HepG2 (cell line): Measurements from ENCODE around the gene AKNA. TPM values are rescaled to one million over a fixed set of nuclear protein-coding genes. Genes with fewer than 3 reads are reported as not detected.
A peak's percentile ranks its signal among the peaks of the same experiment; 100 is the strongest.

Experiments
- AGO2 ChIP-seq: fragments of 200-400 bp; formaldehyde crosslinking; optimal IDR thresholded peaks from 2 replicates; pipeline ENCODE3; 2017; ENCODE audit warnings: mild to moderate bottlenecking, low read depth, low read length, moderate library complexity
- CENPT ChIP-seq: sonication (generic); formaldehyde crosslinking; IDR thresholded peaks from 2 replicates; pipeline ENCODE4 v1.8.0; 2022; ENCODE audit warnings: low read depth, mild to moderate bottlenecking, moderate library complexity, missing genetic modification reagents
- EP300 ChIP-seq, 3 experiments: sonication (generic) in 1 of 3; formaldehyde crosslinking in 1 of 3; IDR thresholded peaks; 2 replicates each; pipeline versions ENCODE4 v1.5.1 to v1.6.1; 2011 to 2020; ENCODE audit warnings: low read depth in 2 of 3, low read length in 2 of 3, borderline replicate concordance in 1 of 3, improper control_type of control experiment in 1 of 3, mild to moderate bottlenecking in 1 of 3, missing genetic modification reagents in 1 of 3, moderate library complexity in 1 of 3
- ERF ChIP-seq: IDR thresholded peaks from 2 replicates; pipeline ENCODE4 v1.6.1; 2018; ENCODE audit warnings: missing biosample characterization, missing genetic modification reagents
- GFI1 ChIP-seq: sonication (generic); formaldehyde crosslinking; IDR thresholded peaks from 2 replicates; pipeline ENCODE4 v1.5.0; 2020; ENCODE audit warnings: missing genetic modification reagents, mild to moderate bottlenecking, borderline replicate concordance
- MAFK ChIP-seq, 2 experiments: IDR thresholded peaks in 1 of 2; conservative IDR thresholded peaks in 1 of 2; 2 replicates each; pipeline ENCODE4 v1.6.1; 2011; ENCODE audit warnings: improper control_type of control experiment in 2 of 2, low read length in 2 of 2
- PAXIP1 ChIP-seq: sonication (generic); formaldehyde crosslinking; conservative IDR thresholded peaks from 2 replicates; pipeline ENCODE4 v1.4.0; 2020; ENCODE audit warnings: mild to moderate bottlenecking, missing genetic modification reagents, moderate library complexity
- PCBP1 ChIP-seq: fragments of 200-400 bp; formaldehyde crosslinking; IDR thresholded peaks from 2 replicates; pipeline ENCODE4 v1.6.1; 2017; ENCODE audit warnings: mild to moderate bottlenecking, low read depth, low read length, borderline replicate concordance
- PTBP1 ChIP-seq: fragments of 200-400 bp; formaldehyde crosslinking; IDR thresholded peaks from 2 replicates; pipeline ENCODE4 v1.6.1; 2018; ENCODE audit warnings: low read length, low read depth; ENCODE audit not compliant: poor library complexity, severe bottlenecking
- USF2 ChIP-seq, 2 experiments: sonication (generic) in 1 of 2; formaldehyde crosslinking in 1 of 2; IDR thresholded peaks; 2 replicates each; pipeline versions ENCODE4 v1.5.1 to v1.6.1; 2011 to 2020; ENCODE audit warnings: borderline replicate concordance in 1 of 2, low read depth in 1 of 2, low read length in 1 of 2, mild to moderate bottlenecking in 1 of 2, missing genetic modification reagents in 1 of 2, moderate library complexity in 1 of 2
- ZNF83 ChIP-seq: sonication (generic); formaldehyde crosslinking; IDR thresholded peaks from 2 replicates; pipeline ENCODE4 v1.4.0; 2020; ENCODE audit warnings: missing genetic modification reagents, mild to moderate bottlenecking, borderline replicate concordance
- ZNF883 ChIP-seq: sonication (generic); formaldehyde crosslinking; IDR thresholded peaks from 2 replicates; pipeline ENCODE4 v1.5.1; 2020; ENCODE audit warnings: mild to moderate bottlenecking, missing genetic modification reagents; ENCODE audit errors: not compliant biosample characterization
- polyA plus RNA-seq, 8 experiments: library from polyadenylated mRNA; depleted of rRNA in 3 of 8; stranded (reverse) in 7 of 8; unstranded in 1 of 8; fragments of >200 nt; fragmentation: Illumina TruSeq in 4 of 8; extraction: Trizol in 4 of 8; gene quantifications; 2 replicates each; pipeline versions ENCODE4 v1.2.1 to v1.2.3, GENCODE V29; 2011 to 2016; ENCODE audit warnings: low read depth in 4 of 8, missing spikeins in 1 of 8, mixed read lengths in 1 of 8; ENCODE audit not compliant: insufficient read depth in 1 of 8
- total RNA-seq, 5 experiments: library from RNA; depleted of rRNA; stranded (reverse); fragments of >200 nt; fragmentation: Illumina TruSeq; extraction: Trizol; gene quantifications; 2 replicates each; pipeline ENCODE4 v1.2.3, GENCODE V29; 2016; ENCODE audit warnings: low read depth in 1 of 5
- TF ChIP-seq, protein P1 (sequence below): sonication (generic); formaldehyde crosslinking; IDR thresholded peaks from 2 replicates; pipeline ENCODE4 v1.9.0; 2021; ENCODE audit warnings: missing genetic modification reagents, borderline replicate concordance
- TF ChIP-seq, protein P2 (sequence below): sonication (generic); formaldehyde crosslinking; IDR thresholded peaks from 2 replicates; pipeline ENCODE4 v1.8.1; 2023; ENCODE audit warnings: missing genetic modification reagents, mild to moderate bottlenecking, borderline replicate concordance
- TF ChIP-seq, protein P3 (sequence below): sonication (generic); formaldehyde crosslinking; IDR thresholded peaks from 2 replicates; pipeline ENCODE4 v1.4.0; 2020; ENCODE audit warnings: mild to moderate bottlenecking, missing genetic modification reagents
- TF ChIP-seq, protein P4 (sequence below): sonication (generic); formaldehyde crosslinking; IDR thresholded peaks from 2 replicates; pipeline ENCODE4 v1.8.1; 2023; ENCODE audit warnings: mild to moderate bottlenecking, missing genetic modification reagents

AKNA gene
- total and polyA plus RNA-seq, 2 of the 13 experiments (the other 11 are each of a cell fraction or from before 2014, with no cell fraction given) = 3.0 to 3.1 TPM

GRCh38 chr9:114397848-114398605, 10.2 kb upstream of the AKNA start (continued):
- TF ChIP-seq, protein P1, sequence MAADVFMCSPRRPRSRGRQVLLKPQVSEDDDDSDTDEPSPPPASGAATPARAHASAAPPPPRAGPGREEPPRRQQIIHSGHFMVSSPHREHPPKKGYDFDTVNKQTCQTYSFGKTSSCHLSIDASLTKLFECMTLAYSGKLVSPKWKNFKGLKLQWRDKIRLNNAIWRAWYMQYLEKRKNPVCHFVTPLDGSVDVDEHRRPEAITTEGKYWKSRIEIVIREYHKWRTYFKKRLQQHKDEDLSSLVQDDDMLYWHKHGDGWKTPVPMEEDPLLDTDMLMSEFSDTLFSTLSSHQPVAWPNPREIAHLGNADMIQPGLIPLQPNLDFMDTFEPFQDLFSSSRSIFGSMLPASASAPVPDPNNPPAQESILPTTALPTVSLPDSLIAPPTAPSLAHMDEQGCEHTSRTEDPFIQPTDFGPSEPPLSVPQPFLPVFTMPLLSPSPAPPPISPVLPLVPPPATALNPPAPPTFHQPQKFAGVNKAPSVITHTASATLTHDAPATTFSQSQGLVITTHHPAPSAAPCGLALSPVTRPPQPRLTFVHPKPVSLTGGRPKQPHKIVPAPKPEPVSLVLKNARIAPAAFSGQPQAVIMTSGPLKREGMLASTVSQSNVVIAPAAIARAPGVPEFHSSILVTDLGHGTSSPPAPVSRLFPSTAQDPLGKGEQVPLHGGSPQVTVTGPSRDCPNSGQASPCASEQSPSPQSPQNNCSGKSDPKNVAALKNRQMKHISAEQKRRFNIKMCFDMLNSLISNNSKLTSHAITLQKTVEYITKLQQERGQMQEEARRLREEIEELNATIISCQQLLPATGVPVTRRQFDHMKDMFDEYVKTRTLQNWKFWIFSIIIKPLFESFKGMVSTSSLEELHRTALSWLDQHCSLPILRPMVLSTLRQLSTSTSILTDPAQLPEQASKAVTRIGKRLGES (CRISPR knock-in tag) = no peak
- TF ChIP-seq PAXIP1 (CRISPR knock-in tag) (peak; percentile 18; the same call in 1 of the 2 replicates), PCBP1 (no peak), PTBP1 (no peak), USF2 (IDR thresholded peaks at IDR 0.05; ENCODE audit: low read depth, low read length) (no peak), USF2 (CRISPR knock-in tag; IDR thresholded peaks at IDR 0.05; ENCODE audit: borderline replicate concordance) (no peak), EP300 (IDR thresholded peaks at IDR 0.05; ENCODE audit: low read depth in 2 of 2, low read length in 2 of 2) (no peak), EP300 (CRISPR knock-in tag; IDR thresholded peaks at IDR 0.05; ENCODE audit: borderline replicate concordance) (no peak), CENPT (CRISPR knock-in tag) (no peak), AGO2 (no peak), GFI1 (CRISPR knock-in tag) (no peak), MAFK (conservative IDR thresholded peaks at IDR 0.05 in 1 of 2, IDR thresholded peaks at IDR 0.05 in 1 of 2; ENCODE audit: low read length in 2 of 2) (no peak), ZNF83 (no peak), ERF (CRISPR knock-in tag) (peak; percentile 61), ZNF883 (CRISPR knock-in tag) (no peak)
- TF ChIP-seq, protein P2, sequence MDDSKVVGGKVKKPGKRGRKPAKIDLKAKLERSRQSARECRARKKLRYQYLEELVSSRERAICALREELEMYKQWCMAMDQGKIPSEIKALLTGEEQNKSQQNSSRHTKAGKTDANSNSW (CRISPR knock-in tag) = no peak
- TF ChIP-seq, protein P3, sequence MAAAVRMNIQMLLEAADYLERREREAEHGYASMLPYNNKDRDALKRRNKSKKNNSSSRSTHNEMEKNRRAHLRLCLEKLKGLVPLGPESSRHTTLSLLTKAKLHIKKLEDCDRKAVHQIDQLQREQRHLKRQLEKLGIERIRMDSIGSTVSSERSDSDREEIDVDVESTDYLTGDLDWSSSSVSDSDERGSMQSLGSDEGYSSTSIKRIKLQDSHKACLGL = peak; percentile 72; the same call in 1 of the 2 replicates
- TF ChIP-seq, protein P4, sequence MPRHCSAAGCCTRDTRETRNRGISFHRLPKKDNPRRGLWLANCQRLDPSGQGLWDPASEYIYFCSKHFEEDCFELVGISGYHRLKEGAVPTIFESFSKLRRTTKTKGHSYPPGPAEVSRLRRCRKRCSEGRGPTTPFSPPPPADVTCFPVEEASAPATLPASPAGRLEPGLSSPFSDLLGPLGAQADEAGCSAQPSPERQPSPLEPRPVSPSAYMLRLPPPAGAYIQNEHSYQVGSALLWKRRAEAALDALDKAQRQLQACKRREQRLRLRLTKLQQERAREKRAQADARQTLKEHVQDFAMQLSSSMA (CRISPR knock-in tag) = no peak
